Measurements from ENCODE around the gene PLAAT5.
"Not testable (repeated sequence)": the region's sequence is repeated elsewhere in the genome, so short reads cannot be mapped to it uniquely, and the experiment has no call there.

The PLAAT5 gene

GRCh38 chr11:63490551-63491239, at the start of gene PLAAT5:
Gene PLAAT5, minus strand, starts transcription at chr11:63491167. Its CDS starts 133 bp downstream, at chr11:63491034.
- no peak for DNase-seq

DNA sequence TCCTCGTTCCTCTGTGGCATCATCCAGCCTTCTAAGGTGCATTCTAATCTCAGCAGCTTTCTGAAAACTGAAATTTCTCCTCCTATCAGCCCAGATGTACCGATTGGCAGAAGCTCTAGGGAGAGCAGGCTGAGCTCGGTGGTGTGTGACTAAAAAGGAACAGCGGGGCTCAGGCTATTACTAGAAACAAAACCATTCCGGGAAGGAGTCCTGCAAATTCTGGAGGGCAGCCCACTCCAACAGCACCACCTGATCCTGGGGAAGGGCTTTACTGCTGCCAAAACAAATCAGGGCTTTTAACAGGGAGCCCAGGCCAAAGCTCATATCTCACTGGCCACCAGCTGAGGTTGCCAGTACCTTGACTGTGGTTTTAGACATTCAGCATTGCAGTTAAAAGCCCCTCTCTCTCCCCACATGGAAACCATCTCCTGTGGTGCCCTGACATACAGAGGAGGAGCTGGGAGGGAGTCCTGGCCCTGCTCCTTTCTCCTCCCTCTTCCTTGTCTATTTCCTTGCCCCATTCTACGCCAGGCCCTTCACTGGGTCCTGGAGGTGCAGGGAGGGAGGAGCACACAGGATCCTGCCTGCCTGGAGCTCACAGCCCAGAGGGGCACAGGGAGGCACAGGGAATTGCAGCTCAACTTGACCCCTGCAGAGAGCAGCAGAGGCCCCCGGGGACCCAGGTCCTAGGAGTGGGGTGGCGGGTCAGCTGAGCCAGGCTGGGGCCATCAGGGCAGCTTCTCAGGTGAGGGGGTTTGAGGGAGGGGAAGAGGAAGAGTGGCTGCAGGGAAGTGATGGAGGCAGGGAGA, 46.5 kb upstream of the PLAAT5 start:
- no peak for DNase-seq

GRCh38 chr11:63536669-63537292, 45.8 kb upstream of the PLAAT5 start, which contains the start of gene PLAAT4:
Gene PLAAT4, plus strand, starts transcription at chr11:63536808. Its CDS starts 61 bp downstream, at chr11:63536869.
- no peak for DNase-seq

DNA sequence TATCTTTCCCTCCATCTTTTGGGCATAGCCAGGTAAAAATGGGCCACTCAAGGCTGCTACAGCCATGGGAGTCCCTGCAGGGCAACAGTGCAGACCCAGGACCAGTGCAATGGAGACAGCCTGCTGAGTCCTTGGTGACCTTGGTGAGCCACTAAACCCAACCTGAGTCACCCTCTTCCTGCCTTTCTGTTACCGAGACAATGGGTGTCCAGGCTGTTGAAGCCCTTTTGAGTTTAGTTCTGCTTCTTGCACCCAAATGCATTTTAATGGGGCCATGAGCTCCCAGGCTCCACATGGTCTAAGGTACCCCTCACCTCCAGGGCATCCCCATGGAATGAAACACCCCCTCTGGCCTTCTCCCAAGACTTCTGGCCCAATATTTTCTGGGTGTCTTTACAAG, 44.8 kb upstream of the PLAAT5 start:
- DNase-seq = no peak

DNA sequence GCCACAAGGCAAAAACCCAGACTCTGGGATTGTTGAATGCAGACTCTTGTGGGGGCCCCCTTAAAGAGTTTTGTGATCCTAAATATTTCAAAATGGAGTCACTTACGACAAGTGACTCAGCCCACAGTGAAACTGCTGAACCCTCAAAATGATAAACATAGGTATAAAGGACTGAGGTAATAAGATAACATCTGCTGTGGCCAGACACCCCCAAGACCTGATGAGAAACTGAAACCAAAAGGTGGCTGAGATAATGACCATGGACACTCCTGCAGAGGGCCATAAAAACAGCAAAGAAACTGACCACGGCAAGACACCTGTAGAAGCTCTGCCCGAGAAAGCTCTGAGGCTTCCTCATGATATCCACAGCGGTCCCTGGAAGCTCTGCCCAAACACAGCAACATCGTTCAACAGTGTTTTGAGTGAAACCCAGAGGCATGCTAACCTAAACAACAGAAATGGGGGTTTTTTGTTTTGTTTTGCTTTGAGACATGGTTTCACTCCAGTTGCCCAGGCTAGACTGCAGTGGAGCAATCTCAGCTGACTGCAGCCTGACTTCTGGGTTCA, 44.0 kb upstream of the PLAAT5 start:
- DNase-seq = no peak

DNA sequence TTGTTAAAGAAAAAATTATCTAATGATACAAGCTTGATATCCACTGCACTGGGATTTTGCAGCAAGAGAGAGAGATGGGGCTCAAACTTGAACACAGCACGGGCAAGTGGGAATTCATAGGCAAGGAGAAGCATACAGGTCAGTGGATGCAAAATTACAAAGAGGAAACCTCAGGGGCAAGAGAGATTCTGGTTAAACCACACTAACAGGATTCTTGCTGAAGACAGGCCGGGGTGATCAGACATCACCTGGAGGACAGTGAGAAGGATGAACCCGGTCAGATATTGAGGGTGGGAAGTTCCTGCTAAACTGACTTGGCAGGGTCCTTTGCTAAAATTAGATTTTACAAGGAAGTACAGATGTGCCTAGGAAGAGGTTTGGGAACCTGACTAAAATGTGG, 43.1 kb upstream of the PLAAT5 start:
- no peak for DNase-seq

DNA sequence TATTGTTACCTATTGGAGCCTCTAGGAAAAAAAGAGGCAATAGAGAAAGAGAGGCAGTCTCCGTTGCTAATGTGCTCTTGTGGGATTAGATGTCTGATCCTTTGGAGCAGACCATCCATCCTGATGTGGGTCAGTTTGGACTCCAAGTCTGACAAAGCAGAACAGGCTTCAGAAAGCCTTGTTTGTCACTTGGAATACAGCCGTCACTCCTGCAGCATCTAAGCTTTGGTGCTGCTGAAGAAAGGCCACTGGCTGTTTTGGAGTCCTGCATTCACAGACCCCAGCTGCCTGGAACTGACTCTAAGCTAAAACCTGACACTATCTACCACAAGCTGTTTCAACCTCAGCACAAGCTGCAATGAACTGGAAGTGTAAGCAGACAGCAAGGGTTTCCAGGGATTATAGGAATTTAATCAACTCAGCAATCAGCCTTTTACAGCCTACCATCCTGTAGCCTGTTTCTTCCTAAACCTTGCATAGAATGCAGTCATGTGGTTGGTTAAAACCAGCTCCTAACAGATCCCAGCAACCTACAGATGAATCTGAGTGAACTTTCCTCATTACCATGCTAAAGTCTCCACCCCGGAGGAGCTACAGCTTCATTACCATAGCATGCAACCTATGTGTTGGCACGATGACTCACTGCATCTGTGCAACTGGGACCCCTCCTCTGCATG, 42.0 kb upstream of the PLAAT5 start:
- DNase-seq = no peak

GRCh38 chr11:63532117-63532516, 41.1 kb upstream of the PLAAT5 start:
- no peak for DNase-seq

- not testable (repeated sequence) for DNase-seq
Measured at GRCh38 chr11:63531074-63531792, 40.3 kb upstream of the PLAAT5 start.

GRCh38 chr11:63530021-63530420, 39.1 kb upstream of the PLAAT5 start:
- DNase-seq = no peak

- not testable (repeated sequence) for DNase-seq
Measured at GRCh38 chr11:63529373-63529772, 38.4 kb upstream of the PLAAT5 start.

DNA sequence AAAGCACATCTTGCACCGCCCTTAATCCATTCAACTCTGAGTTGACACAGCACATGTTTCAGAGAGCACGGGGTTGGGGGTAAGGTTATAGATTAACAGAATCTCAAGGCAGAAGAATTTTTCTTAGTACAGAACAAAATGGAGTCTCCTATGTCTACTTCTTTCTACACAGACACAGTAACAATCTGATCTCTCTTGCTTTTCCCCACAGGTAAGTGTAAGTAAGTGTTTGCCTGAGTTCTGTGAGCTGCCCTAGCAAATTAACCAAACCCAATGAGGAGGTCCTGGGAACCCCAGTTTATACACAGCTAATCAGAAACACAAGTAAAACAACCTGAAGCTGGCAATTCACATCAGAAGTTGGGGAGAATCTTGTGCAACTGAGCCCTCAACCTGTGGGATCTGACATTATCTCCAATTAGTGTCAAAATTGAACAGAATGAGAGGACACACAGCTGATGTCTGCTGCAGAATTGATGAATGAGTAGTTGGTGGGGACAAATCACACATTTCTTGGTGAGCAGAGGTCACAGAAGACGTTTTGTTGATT, 37.8 kb upstream of the PLAAT5 start:
- not testable (repeated sequence) for DNase-seq

- DNase-seq = not testable (repeated sequence)
Measured at GRCh38 chr11:63528156-63528555, 37.2 kb upstream of the PLAAT5 start.

GRCh38 chr11:63527667-63528066, 36.7 kb upstream of the PLAAT5 start:
- DNase-seq = no peak

DNA sequence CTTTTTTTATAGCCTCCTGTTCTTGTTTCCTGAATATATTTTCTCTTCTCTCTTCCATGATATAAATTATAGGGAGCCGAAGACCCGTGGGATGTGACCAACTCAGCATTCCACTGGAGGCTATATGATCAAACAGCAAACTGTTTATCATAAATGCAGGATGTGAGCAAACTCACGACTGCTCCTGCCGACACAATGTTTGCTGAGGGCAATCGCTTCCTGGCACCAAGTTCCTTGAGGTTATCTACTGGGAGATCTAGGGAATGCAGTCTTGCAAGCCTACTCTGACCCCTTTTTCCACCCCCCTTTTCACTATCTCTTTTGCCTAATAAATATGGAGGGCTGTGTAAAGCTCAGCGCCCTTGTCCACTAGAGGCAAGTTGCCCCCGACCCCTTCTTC, 32.2 kb upstream of the PLAAT5 start:
- DNase-seq = no peak

DNA sequence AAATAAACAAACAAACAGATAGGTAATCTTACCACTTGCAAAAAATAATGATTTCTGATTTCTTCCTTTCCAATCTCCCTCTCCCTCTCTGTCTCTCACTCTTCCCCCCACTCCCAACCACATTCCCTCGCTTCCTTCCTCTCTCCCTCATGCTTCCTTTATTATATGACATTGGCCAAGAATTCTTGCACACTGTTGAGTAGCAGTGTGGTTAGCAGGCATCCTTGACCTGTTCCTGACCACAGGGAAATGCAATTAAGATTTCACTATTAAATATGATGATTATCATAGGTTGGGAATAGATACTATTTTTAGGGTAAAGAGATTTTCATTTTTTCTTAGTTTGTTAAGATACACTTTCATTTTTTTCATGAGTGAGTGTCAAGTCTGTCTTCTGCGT, 30.9 kb upstream of the PLAAT5 start:
- DNase-seq = no peak

DNA sequence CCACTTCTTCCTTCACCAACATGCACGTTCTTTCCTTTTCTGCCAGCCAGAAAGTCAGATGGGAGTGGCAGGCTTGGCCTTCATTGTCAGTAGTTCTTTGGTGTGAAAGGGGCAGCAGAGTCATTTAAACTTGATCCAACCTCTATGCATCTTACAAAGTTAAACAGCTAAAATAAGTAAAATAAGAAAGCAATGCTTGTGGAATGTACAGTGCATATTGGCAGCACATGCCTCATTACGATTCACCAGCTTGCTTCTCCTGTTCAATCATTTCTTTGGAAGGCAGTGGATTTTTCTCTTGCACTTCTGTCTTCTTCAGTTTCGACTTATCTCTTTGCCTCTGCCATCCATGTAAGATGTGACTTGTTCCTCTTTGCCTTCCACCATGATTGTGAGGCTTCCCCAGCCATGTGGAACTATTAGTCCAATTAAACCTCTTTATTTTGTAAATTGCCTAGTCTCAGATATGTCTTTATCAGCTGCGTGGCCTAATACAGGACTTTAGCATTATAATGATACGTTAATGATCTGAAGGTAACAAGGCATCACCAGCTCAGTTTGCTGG, 29.7 kb upstream of the PLAAT5 start:
- no peak for DNase-seq

GRCh38 chr11:63518548-63518947, 27.6 kb upstream of the PLAAT5 start:
- DNase-seq = no peak

DNA sequence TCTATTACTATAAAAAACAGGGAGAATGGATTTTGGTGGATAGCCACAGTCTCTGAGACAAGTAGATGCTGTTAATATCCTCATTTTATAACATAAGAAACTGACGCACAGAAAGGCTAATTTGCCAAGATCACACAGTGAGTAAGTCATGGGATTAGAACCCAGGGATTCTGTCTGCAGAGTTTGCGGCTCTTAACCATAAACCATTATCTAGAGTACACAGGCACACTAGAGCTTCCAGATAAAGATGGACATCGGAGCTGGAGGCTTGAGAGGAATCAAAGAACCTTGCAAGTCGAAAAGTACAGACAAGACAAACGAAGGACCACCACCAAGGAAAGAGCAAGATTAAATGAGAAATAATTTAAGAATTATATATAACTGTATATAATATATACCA, 26.2 kb upstream of the PLAAT5 start:
- no peak for DNase-seq

DNA sequence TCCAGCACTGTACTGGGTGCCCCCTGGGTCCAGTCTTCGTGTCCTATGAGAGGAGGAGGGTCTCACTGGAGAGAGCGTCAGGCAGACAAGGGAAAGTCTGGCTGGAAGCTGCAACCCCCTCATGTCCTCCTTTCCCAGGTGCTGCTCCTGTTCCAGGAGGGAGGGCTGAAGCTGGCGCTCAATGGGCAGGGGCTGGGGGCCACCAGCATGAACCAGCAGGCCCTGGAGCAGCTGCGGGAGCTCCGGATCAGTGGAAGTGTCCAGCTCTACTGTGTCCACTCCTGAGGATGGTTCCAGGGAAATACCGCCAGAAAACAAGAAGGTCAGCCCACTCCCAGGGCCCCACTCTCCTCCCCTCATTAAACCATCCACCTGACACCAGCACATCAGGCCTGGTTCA, 25.1 kb upstream of the PLAAT5 start:
- no peak for DNase-seq

DNA sequence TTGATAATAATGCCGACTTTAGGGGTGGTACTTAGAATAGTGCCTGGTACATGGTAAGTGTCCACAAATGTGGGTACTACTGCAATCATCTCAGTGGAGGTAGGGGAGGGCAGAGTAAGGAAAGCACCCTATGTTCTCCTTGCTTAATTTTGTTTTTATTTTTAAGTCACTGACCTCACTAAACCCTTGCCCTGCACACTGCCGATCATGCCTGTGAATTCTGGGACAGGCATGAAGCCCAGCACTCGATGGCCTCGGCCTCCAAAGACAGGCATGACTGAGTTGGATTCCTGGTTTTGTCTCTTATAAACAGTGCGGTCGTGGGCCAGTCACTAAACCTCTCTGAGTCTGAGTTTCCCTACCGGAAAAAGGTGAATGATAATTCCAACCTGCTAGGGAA, 21.8 kb upstream of the PLAAT5 start:
- DNase-seq = no peak

Data from NCI-H1105 (cell line).